Loucy (cell line): Measurements from ENCODE around the gene ERCC6L2.

ENCODE experiments used
- EZH2phosphoT487 ChIP-seq: fragments of 200-600 bp; IDR thresholded peaks from 2 replicates; pipeline ENCODE4 v1.6.1; 2018; ENCODE audit warnings: antibody characterized with exemption, mild to moderate bottlenecking, moderate library complexity, borderline replicate concordance
- TF ChIP-seq, protein P1 (sequence below): fragments of 200-600 bp; sonication (generic); conservative IDR thresholded peaks from 2 replicates; pipeline ENCODE4 v1.5.1; 2014; ENCODE audit warnings: mild to moderate bottlenecking, antibody characterized with exemption, low read length

DNA sequence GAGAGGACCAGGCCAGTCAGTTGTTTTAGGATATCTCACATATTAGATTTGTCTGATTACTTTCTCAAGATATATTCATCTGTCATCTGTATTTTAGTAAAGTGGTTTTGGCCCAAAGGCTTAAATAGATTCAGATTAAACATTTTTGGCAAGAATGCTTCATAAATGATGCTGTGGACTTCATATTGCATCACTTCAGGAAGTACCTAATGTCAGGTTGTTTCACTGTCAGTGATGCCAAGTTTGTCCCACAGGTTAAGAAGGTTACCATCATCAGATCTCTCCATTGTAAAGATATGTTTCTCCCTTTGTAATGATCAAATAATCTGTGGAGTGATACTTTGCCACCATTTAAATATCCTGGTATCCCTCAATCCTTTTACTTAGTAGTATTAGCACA is 37.3 kb downstream of the ERCC6L2 start:
- TF ChIP-seq, protein P1, sequence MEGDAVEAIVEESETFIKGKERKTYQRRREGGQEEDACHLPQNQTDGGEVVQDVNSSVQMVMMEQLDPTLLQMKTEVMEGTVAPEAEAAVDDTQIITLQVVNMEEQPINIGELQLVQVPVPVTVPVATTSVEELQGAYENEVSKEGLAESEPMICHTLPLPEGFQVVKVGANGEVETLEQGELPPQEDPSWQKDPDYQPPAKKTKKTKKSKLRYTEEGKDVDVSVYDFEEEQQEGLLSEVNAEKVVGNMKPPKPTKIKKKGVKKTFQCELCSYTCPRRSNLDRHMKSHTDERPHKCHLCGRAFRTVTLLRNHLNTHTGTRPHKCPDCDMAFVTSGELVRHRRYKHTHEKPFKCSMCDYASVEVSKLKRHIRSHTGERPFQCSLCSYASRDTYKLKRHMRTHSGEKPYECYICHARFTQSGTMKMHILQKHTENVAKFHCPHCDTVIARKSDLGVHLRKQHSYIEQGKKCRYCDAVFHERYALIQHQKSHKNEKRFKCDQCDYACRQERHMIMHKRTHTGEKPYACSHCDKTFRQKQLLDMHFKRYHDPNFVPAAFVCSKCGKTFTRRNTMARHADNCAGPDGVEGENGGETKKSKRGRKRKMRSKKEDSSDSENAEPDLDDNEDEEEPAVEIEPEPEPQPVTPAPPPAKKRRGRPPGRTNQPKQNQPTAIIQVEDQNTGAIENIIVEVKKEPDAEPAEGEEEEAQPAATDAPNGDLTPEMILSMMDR, result no peak
- no peak for TF ChIP-seq EZH2phosphoT487
